Epithelial cell of proximal tubule (primary cell): ENCODE results near the gene MCTP1. TPM values are rescaled to one million over a fixed set of nuclear protein-coding genes. Genes with fewer than 3 reads are reported as not detected.
"Not testable (repeated sequence)": the region's sequence is repeated elsewhere in the genome, so short reads cannot be mapped to it uniquely, and the experiment has no call there.

ENCODE experiments used
- DNase-seq: peaks from one replicate; pipeline ENCODE4 v3.0.0-alpha.2; 2011; ENCODE audit warnings: low read depth
- H3K4me3 ChIP-seq: 2 replicates; pipeline ENCODE4 v1.5.1; 2011; ENCODE audit warnings: low read depth, mild to moderate bottlenecking, low read length
- CTCF ChIP-seq: conservative IDR thresholded peaks from 2 replicates; pipeline ENCODE4 v1.5.1; 2012; ENCODE audit warnings: low read depth, mild to moderate bottlenecking, low read length
- total RNA-seq: library from RNA; depleted of rRNA; stranded (reverse); fragments of >200 nt; gene quantifications from 2 replicates; pipeline ENCODE4 v1.2.3, GENCODE V29; 2015

Gene MCTP1
- total RNA-seq, 1 donor from 2014 or later: 9.7 TPM

GRCh38 chr5:94849324-94849723 is 435.6 kb downstream of the MCTP1 start:
- no peak for DNase-seq
- TF ChIP-seq CTCF: no peak
- H3K4me3 ChIP-seq: no peak overlapping the region

- no peak for TF ChIP-seq CTCF
- no peak overlapping the region for H3K4me3 ChIP-seq
- DNase-seq: no peak
These were observed 437.2 kb downstream of the MCTP1 start for GRCh38 chr5:94847726-94848125.

- no peak for TF ChIP-seq CTCF
- H3K4me3 ChIP-seq: no peak overlapping the region
- no peak for DNase-seq
These were observed 437.9 kb downstream of the MCTP1 start for GRCh38 chr5:94847019-94847418.

GRCh38 chr5:94845696-94846095 is 439.2 kb downstream of the MCTP1 start:
- DNase-seq, H3K4me3 ChIP-seq: not testable (repeated sequence)

- no peak for DNase-seq
These were observed 443.1 kb downstream of the MCTP1 start for GRCh38 chr5:94841598-94842322.

GRCh38 chr5:94833851-94834250 is 451.0 kb downstream of the MCTP1 start:
- no peak overlapping the region for H3K4me3 ChIP-seq
- DNase-seq: no peak
- no peak for TF ChIP-seq CTCF

More at GRCh38 chr5:94841598-94842322, 443.1 kb downstream of the MCTP1 start:
- H3K4me3 ChIP-seq: no peak overlapping the region
- no peak for TF ChIP-seq CTCF

- H3K4me3 ChIP-seq: no peak overlapping the region
- no peak for TF ChIP-seq CTCF
- no peak for DNase-seq
These were observed 452.2 kb downstream of the MCTP1 start for GRCh38 chr5:94832685-94833084.

- peak; percentile 65 for TF ChIP-seq CTCF
- DNase-seq: no peak
- H3K4me3 ChIP-seq: no peak overlapping the region
These were observed 454.4 kb downstream of the MCTP1 start for GRCh38 chr5:94830520-94830919.

GRCh38 chr5:94828222-94828621 is 456.7 kb downstream of the MCTP1 start:
- H3K4me3 ChIP-seq, DNase-seq: not testable (repeated sequence)
